ENCODE data around the gene ATL3. TPM values are rescaled to one million over a fixed set of nuclear protein-coding genes. Genes with fewer than 3 reads are reported as not detected.
"Not testable (repeated sequence)": the region's sequence is repeated elsewhere in the genome, so short reads cannot be mapped to it uniquely, and the experiment has no call there.

ATL3 gene
- total and polyA plus RNA-seq, 8 donors: 6.1 to 40.7 (median 26.7) TPM

- intact Hi-C loops (cut with DNase I): no loop called here
- DNase-seq (peak in 1 of 6 donors; percentile 10), FAIRE-seq (no peak), ATAC-seq (peak in 3 of 4 donors; percentile 66 to 89 (median 70))
- Histone ChIP-seq H3K27me3 (no peaks in the 10 kb centered on the region), H3K27ac (peak overlapping the region in 1 of 4 donors; percentile 14), H3K4me3 (no peak overlapping the region), H3K4me1 (peaks cover 0 to 7% (median 0%) of the 10 kb centered on the region in 3 donors), H3K9me3 (no peaks in the 10 kb centered on the region), H3K36me3 (no peaks in the 10 kb centered on the region)
- 28 to 32% methylated on average over 3 of the region's 3 CpGs for WGBS, 2 donors
- TF ChIP-seq CTCF (IDR thresholded peaks at IDR 0.05): no peak
These were observed 68.0 kb downstream of the ATL3 start for GRCh38 chr11:63603180-63603518.

GRCh38 chr11:63602290-63603179 is 68.6 kb downstream of the ATL3 start:
- H3K9me3 ChIP-seq; ATAC-seq; FAIRE-seq; H3K4me3 ChIP-seq; H3K4me1 ChIP-seq; H3K36me3 ChIP-seq; H3K27me3 ChIP-seq; intact Hi-C loops (cut with DNase I); DNase-seq: not testable (repeated sequence)
- 82 to 85% methylated on average over 11 of the region's 11 CpGs for WGBS, 2 donors
- peak overlapping the region in 1 of 4 donors; percentile 14 for H3K27ac ChIP-seq

GRCh38 chr11:63599211-63600122 is 71.7 kb downstream of the ATL3 start:
- DNase-seq (peak in 1 of 6 donors; percentile 6), ATAC-seq (no peak), FAIRE-seq (no peak)
- TF ChIP-seq CTCF (IDR thresholded peaks at IDR 0.05): no peak
- Histone ChIP-seq H3K36me3 (no peaks in the 10 kb centered on the region), H3K4me1 (peaks cover 0 to 7% (median 0%) of the 10 kb centered on the region in 3 donors), H3K27ac (no peak overlapping the region), H3K9me3 (no peaks in the 10 kb centered on the region), H3K27me3 (no peaks in the 10 kb centered on the region), H3K4me3 (no peak overlapping the region)
- 91 to 94% methylated on average over 7 of the region's 7 CpGs for WGBS, 2 donors
- intact Hi-C loops (cut with DNase I): no loop called here

GRCh38 chr11:63598556-63598955 is 72.6 kb downstream of the ATL3 start:
- DNase-seq (peak in 1 of 6 donors; percentile 6), FAIRE-seq (no peak), ATAC-seq (no peak)
- H3K4me1 ChIP-seq: peaks cover 0 to 7% (median 0%) of the 10 kb centered on the region in 3 donors
- WGBS, 2 donors: 84 to 91% methylated on average over 4 of the region's 4 CpGs
- no peaks in the 10 kb centered on the region for H3K36me3 ChIP-seq
- intact Hi-C loops (cut with DNase I): no loop called here
- no peak for TF ChIP-seq CTCF (IDR thresholded peaks at IDR 0.05)
- H3K9me3 ChIP-seq: no peaks in the 10 kb centered on the region
- H3K27me3 ChIP-seq: no peaks in the 10 kb centered on the region
- H3K4me3 ChIP-seq: no peak overlapping the region
- no peak overlapping the region for H3K27ac ChIP-seq

GRCh38 chr11:63595296-63595695 is 75.9 kb downstream of the ATL3 start:
- no peak overlapping the region for H3K4me3 ChIP-seq
- no peaks in the 10 kb centered on the region for H3K27me3 ChIP-seq
- DNase-seq (peak in 1 of 6 donors; percentile 7), ATAC-seq (no peak), FAIRE-seq (no peak)
- H3K27ac ChIP-seq: no peak overlapping the region
- WGBS, 2 donors: 93 to 95% methylated on average over 4 of the region's 4 CpGs
- H3K4me1 ChIP-seq: no peaks in the 10 kb centered on the region
- intact Hi-C loops (cut with DNase I): no loop called here
- H3K36me3 ChIP-seq: peaks cover 0 to 3% (median 0%) of the 10 kb centered on the region in 3 donors
- TF ChIP-seq CTCF (IDR thresholded peaks at IDR 0.05): no peak
- no peaks in the 10 kb centered on the region for H3K9me3 ChIP-seq
